OCI-LY3 (cell line): Measurements from ENCODE around the gene FBXO40.

Experiments
- CTCF ChIP-seq: fragments of 200-600, 300-600 bp; sonication (generic); IDR thresholded peaks from 2 replicates; pipeline ENCODE4 v1.5.1; 2014; ENCODE audit warnings: antibody characterized with exemption, low read length, low read depth
- EZH2phosphoT487 ChIP-seq: fragments of 200-600 bp; shearing (Covaris generic); IDR thresholded peaks from 2 replicates; pipeline ENCODE4 v1.6.1; 2018; ENCODE audit warnings: antibody characterized with exemption, mixed run types, low read depth

- TF ChIP-seq CTCF (no peak), EZH2phosphoT487 (no peak)
These were observed 26.5 kb downstream of the FBXO40 start for GRCh38 chr3:121619691-121620090.
